Measurements from ENCODE around the gene TIAM1.

DNA sequence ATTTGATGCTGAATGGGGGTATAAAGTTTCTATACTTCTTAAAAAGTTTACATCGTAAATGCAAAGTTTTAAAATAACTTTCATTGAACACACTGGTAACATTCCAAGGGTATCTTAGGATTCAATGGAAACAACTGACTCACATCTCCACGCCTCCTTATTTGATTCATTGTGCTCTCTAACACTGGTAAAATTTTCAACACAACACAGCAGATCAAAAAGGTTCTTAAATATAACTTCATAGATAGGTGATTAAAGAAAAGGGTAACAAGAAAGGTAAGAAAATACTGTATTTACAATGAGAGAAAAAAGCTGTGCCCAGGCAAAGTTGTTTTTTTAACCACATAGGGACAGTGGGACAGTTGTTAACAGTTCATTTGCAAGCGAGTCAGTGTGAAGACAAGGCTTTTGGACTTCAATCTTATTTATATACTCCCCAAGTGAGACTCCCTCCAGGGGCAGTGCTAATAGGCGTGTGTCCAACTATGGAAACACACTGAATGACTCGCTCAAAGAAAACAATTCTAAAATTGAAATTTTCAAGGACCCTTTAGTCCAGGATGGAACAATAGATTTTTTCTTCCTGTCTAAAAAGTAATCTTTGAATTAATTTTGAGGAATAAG, 140.5 kb downstream of the TIAM1 start:
- TF ChIP-seq EZH2 (IDR thresholded peaks at IDR 0.05; ENCODE audit: insufficient read depth, poor library complexity, severe bottlenecking) (no peak), EZH2phosphoT487 (IDR thresholded peaks at IDR 0.05; ENCODE audit: insufficient read depth, low read depth) (no peak)

Measured in GM23248 (cell line).